ENCODE data around the gene LRRN3. TPM values are rescaled to one million over a fixed set of nuclear protein-coding genes. Genes with fewer than 3 reads are reported as not detected.

The LRRN3 gene
- total RNA-seq, 1 donor from 2014 or later: 1.7 TPM

- H3K4me3 Mint-ChIP-seq (ENCODE audit: low read depth): no peak overlapping the region
- no peaks in the 10 kb centered on the region for H3K27me3 Mint-ChIP-seq
- H3K36me3 Mint-ChIP-seq (ENCODE audit: insufficient read depth): no peaks in the 10 kb centered on the region
- peak overlapping the region; percentile 5 for H3K27ac Mint-ChIP-seq
- no peaks in the 10 kb centered on the region for H3K9me3 Mint-ChIP-seq (ENCODE audit: low read depth)
- TF ChIP-seq CTCF (IDR thresholded peaks at IDR 0.05; ENCODE audit: unreplicated experiment): no peak
- DNase-seq (ENCODE audit: low spot score, unreplicated experiment): no peak
- no peaks in the 10 kb centered on the region for H3K4me1 Mint-ChIP-seq (ENCODE audit: low read depth)
These were observed 43.3 kb upstream of the LRRN3 start for GRCh38 chr7:111047595-111047994.

GRCh38 chr7:111049971-111050680, 40.8 kb upstream of the LRRN3 start:
- no peak overlapping the region for H3K4me3 Mint-ChIP-seq (ENCODE audit: low read depth)
- peak overlapping the region; percentile 2 for H3K27ac Mint-ChIP-seq
- H3K9me3 Mint-ChIP-seq (ENCODE audit: low read depth): no peaks in the 10 kb centered on the region
- no peak for TF ChIP-seq CTCF (IDR thresholded peaks at IDR 0.05; ENCODE audit: unreplicated experiment)
- DNase-seq (ENCODE audit: low spot score, unreplicated experiment): no peak
- no peaks in the 10 kb centered on the region for H3K27me3 Mint-ChIP-seq
- no peaks in the 10 kb centered on the region for H3K36me3 Mint-ChIP-seq (ENCODE audit: insufficient read depth)
- no peaks in the 10 kb centered on the region for H3K4me1 Mint-ChIP-seq (ENCODE audit: low read depth)

DNA sequence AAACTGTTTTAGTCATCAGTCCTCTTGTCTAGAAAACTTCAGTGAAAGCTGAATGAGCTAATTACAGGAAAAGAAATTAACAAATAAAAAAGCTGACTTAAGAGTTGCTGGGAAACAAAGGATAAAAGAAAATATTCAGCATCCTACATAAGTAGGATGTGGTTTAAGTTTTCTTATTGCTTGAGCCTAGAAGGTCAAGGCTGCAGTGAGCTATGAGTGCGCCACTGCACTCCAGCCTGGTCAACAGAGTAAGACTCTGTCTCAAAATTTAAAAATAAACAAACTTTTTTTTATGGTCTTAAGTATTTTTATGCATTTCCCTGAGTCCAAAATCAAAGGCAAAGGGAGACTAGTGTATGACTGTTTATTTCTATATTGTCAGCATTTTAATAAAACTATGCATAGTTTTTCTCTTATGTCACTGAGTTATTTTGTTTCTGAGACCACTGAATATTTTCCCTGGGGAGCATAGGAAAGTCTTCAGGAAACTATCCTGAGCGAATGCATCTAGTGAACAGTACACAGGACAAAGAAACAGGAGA, 40.0 kb upstream of the LRRN3 start:
- no peak overlapping the region for H3K27ac Mint-ChIP-seq

DNA sequence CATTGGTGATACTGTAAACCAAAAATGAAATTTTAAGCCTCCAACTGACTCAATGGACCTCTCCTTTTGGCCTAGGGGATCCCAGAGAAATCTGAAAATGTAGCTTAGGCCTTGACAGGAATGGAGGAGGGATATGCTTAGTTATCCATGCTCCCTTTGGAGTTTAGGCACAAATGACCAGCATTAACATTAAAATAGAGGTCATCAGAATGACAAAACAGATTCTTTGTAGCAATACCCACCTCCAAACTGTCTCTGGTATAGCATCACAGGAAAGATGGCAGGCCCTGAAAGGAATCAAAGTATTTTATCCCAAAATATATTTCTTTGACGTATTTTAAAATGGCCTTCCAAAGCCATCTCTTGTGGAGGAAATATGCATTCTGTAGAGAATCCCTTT, 39.1 kb upstream of the LRRN3 start:
- no peaks in the 10 kb centered on the region for H3K27me3 Mint-ChIP-seq
- no peaks in the 10 kb centered on the region for H3K9me3 Mint-ChIP-seq (ENCODE audit: low read depth)
- no peaks in the 10 kb centered on the region for H3K36me3 Mint-ChIP-seq (ENCODE audit: insufficient read depth)
- TF ChIP-seq CTCF (IDR thresholded peaks at IDR 0.05; ENCODE audit: unreplicated experiment): no peak
- no peak overlapping the region for H3K4me3 Mint-ChIP-seq (ENCODE audit: low read depth)
- no peak for DNase-seq (ENCODE audit: low spot score, unreplicated experiment)
- no peak overlapping the region for H3K27ac Mint-ChIP-seq
- H3K4me1 Mint-ChIP-seq (ENCODE audit: low read depth): no peaks in the 10 kb centered on the region

More for the DNA sequence above, 40.0 kb upstream of the LRRN3 start:
- Mint-ChIP-seq H3K9me3 (ENCODE audit: low read depth) (no peaks in the 10 kb centered on the region), H3K36me3 (ENCODE audit: insufficient read depth) (no peaks in the 10 kb centered on the region), H3K27me3 (no peaks in the 10 kb centered on the region), H3K4me3 (ENCODE audit: low read depth) (no peak overlapping the region), H3K4me1 (ENCODE audit: low read depth) (no peaks in the 10 kb centered on the region)
- no peak for TF ChIP-seq CTCF (IDR thresholded peaks at IDR 0.05; ENCODE audit: unreplicated experiment)
- no peak for DNase-seq (ENCODE audit: low spot score, unreplicated experiment)

DNA sequence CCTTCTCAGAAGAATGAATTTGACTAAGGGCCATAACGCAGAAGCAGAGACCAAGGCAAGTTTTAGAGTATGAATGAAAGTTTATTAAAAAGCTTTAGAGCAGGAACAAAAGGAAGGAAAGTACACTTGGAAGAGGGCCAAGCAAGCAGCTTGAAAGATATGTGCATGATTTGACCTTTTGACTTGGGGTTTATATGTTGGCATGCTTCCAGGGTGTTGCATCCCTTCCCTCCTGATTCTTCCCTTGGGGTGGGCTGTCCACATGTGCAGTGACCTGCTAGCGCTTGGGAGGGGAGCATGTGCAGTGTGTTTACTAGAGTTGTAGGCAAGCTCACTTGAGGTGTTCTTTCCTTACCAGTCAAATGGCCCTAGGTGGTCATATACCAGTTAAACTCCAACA, 37.9 kb upstream of the LRRN3 start:
- no peaks in the 10 kb centered on the region for H3K9me3 Mint-ChIP-seq (ENCODE audit: low read depth)
- TF ChIP-seq CTCF (IDR thresholded peaks at IDR 0.05; ENCODE audit: unreplicated experiment): no peak
- H3K4me3 Mint-ChIP-seq (ENCODE audit: low read depth): no peak overlapping the region
- DNase-seq (ENCODE audit: low spot score, unreplicated experiment): no peak
- H3K27ac Mint-ChIP-seq: no peak overlapping the region
- H3K27me3 Mint-ChIP-seq: no peaks in the 10 kb centered on the region
- no peaks in the 10 kb centered on the region for H3K36me3 Mint-ChIP-seq (ENCODE audit: insufficient read depth)
- H3K4me1 Mint-ChIP-seq (ENCODE audit: low read depth): no peaks in the 10 kb centered on the region

Measured in progenitor cell of endocrine pancreas (in vitro differentiated cells).